Mucosa of rectum (tissue), 2 donors: Measurements from ENCODE around the gene UQCC2.

Experiments
- H3K27ac ChIP-seq, 2 donors: one replicate each; pipeline ENCODE4 v1.7.0; 2013; ENCODE audit warnings: inconsistent platforms in 2 of 2, low read depth in 2 of 2, low read length in 2 of 2
- H3K27me3 ChIP-seq, 2 donors: one replicate each; pipeline ENCODE4 v1.7.0; 2013; ENCODE audit warnings: low read length in 2 of 2; ENCODE audit not compliant: control insufficient read depth in 2 of 2, insufficient read depth in 2 of 2
- H3K36me3 ChIP-seq, 2 donors: one replicate each; pipeline ENCODE4 v1.7.0; 2013; ENCODE audit warnings: low read length in 2 of 2; ENCODE audit not compliant: control insufficient read depth in 2 of 2, insufficient read depth in 2 of 2
- H3K4me1 ChIP-seq, 2 donors: one replicate each; pipeline ENCODE4 v1.7.0; 2013; ENCODE audit warnings: low read length in 2 of 2, mild to moderate bottlenecking in 1 of 2; ENCODE audit not compliant: control insufficient read depth in 2 of 2, insufficient read depth in 2 of 2
- H3K4me3 ChIP-seq, 2 donors: one replicate each; pipeline ENCODE4 v1.7.0; 2013; ENCODE audit warnings: low read length in 2 of 2
- H3K9ac ChIP-seq, 2 donors: one replicate each; pipeline ENCODE4 v1.7.0; 2013; ENCODE audit warnings: low read length in 2 of 2, low read depth in 1 of 2, mild to moderate bottlenecking in 1 of 2
- H3K9me3 ChIP-seq, 2 donors: one replicate each; pipeline ENCODE4 v1.7.0; 2013; ENCODE audit warnings: low read length in 2 of 2; ENCODE audit not compliant: control insufficient read depth in 2 of 2
- donor health status: healthy.
- donor health status: Normal muscosa, but diverticular disease.

The UQCC2 gene

GRCh38 chr6:33726696-33727095 is 15.2 kb upstream of the UQCC2 start:
- H3K36me3 ChIP-seq, result no peaks in the 10 kb centered on the region
- H3K27ac ChIP-seq, result no peak overlapping the region
- no peak overlapping the region for H3K4me3 ChIP-seq
- H3K9me3 ChIP-seq, result no peaks in the 10 kb centered on the region
- H3K9ac ChIP-seq, result no peak overlapping the region
- H3K4me1 ChIP-seq, result peaks cover 0 to 4% of the 10 kb centered on the region in 2 donors
- no peaks in the 10 kb centered on the region for H3K27me3 ChIP-seq

- no peak overlapping the region for H3K4me3 ChIP-seq
- H3K4me1 ChIP-seq, result no peaks in the 10 kb centered on the region
- no peaks in the 10 kb centered on the region for H3K27me3 ChIP-seq
- no peaks in the 10 kb centered on the region for H3K9me3 ChIP-seq
- no peak overlapping the region for H3K9ac ChIP-seq
- H3K36me3 ChIP-seq, result no peaks in the 10 kb centered on the region
- H3K27ac ChIP-seq, result no peak overlapping the region
Measured at GRCh38 chr6:33725891-33726673, 14.6 kb upstream of the UQCC2 start.

GRCh38 chr6:33725222-33725621 is 13.7 kb upstream of the UQCC2 start:
- Histone ChIP-seq H3K4me1 (no peaks in the 10 kb centered on the region), H3K9ac (no peak overlapping the region), H3K27ac (no peak overlapping the region), H3K36me3 (no peaks in the 10 kb centered on the region), H3K27me3 (no peaks in the 10 kb centered on the region), H3K4me3 (no peak overlapping the region), H3K9me3 (no peaks in the 10 kb centered on the region)

- Histone ChIP-seq H3K9me3 (no peaks in the 10 kb centered on the region), H3K27ac (no peak overlapping the region), H3K4me1 (no peaks in the 10 kb centered on the region), H3K9ac (no peak overlapping the region), H3K4me3 (no peak overlapping the region), H3K27me3 (no peaks in the 10 kb centered on the region), H3K36me3 (no peaks in the 10 kb centered on the region)
Measured at GRCh38 chr6:33724102-33725023, 12.9 kb upstream of the UQCC2 start.

- Histone ChIP-seq H3K4me1 (no peaks in the 10 kb centered on the region), H3K27ac (no peak overlapping the region), H3K9me3 (no peaks in the 10 kb centered on the region), H3K4me3 (no peak overlapping the region), H3K36me3 (no peaks in the 10 kb centered on the region), H3K9ac (no peak overlapping the region), H3K27me3 (no peaks in the 10 kb centered on the region)
Measured at GRCh38 chr6:33723371-33724085, 12.0 kb upstream of the UQCC2 start.

GRCh38 chr6:33722103-33722623 is 10.7 kb upstream of the UQCC2 start:
- no peaks in the 10 kb centered on the region for H3K4me1 ChIP-seq

GRCh38 chr6:33721508-33721907 is 10.0 kb upstream of the UQCC2 start:
- peaks cover 0 to 1% of the 10 kb centered on the region in 2 donors for H3K4me1 ChIP-seq
- no peaks in the 10 kb centered on the region for H3K9me3 ChIP-seq
- no peaks in the 10 kb centered on the region for H3K27me3 ChIP-seq
- no peak overlapping the region for H3K27ac ChIP-seq
- H3K36me3 ChIP-seq, result no peaks in the 10 kb centered on the region
- H3K4me3 ChIP-seq, result no peak overlapping the region
- no peak overlapping the region for H3K9ac ChIP-seq

More at GRCh38 chr6:33722103-33722623, 10.7 kb upstream of the UQCC2 start:
- H3K9ac ChIP-seq, result no peak overlapping the region
- H3K4me3 ChIP-seq, result no peak overlapping the region
- H3K36me3 ChIP-seq, result no peaks in the 10 kb centered on the region
- no peak overlapping the region for H3K27ac ChIP-seq
- no peaks in the 10 kb centered on the region for H3K9me3 ChIP-seq
- H3K27me3 ChIP-seq, result no peaks in the 10 kb centered on the region

- Histone ChIP-seq H3K36me3 (no peaks in the 10 kb centered on the region), H3K4me3 (no peak overlapping the region), H3K9ac (no peak overlapping the region), H3K9me3 (no peaks in the 10 kb centered on the region), H3K27me3 (no peaks in the 10 kb centered on the region), H3K27ac (no peak overlapping the region), H3K4me1 (peaks cover 0 to 7% of the 10 kb centered on the region in 2 donors)
Measured at GRCh38 chr6:33720998-33721397, 9.5 kb upstream of the UQCC2 start.

GRCh38 chr6:33719326-33719987 is 8.0 kb upstream of the UQCC2 start:
- Histone ChIP-seq H3K4me3 (no peak overlapping the region), H3K9me3 (no peaks in the 10 kb centered on the region), H3K36me3 (no peaks in the 10 kb centered on the region), H3K27me3 (no peaks in the 10 kb centered on the region), H3K9ac (no peak overlapping the region), H3K27ac (peak overlapping the region in 1 of 2 donors; percentile 24), H3K4me1 (peaks cover 0 to 8% of the 10 kb centered on the region in 2 donors)
